GM11168 (cell line): ENCODE measurements around the gene ARR3.
"Not testable (repeated sequence)": the region's sequence is repeated elsewhere in the genome, so short reads cannot be mapped to it uniquely, and the experiment has no call there.

Experiments used
- in situ Hi-C: fragments of 300-500 bp; cut with MboI; formaldehyde crosslinking; loops from one replicate; pipeline ENCODE4 v1.12.0; 2022; ENCODE audit warnings: low sequenced_read_pairs; ENCODE audit not compliant: unreplicated experiment

ARR3 gene

DNA sequence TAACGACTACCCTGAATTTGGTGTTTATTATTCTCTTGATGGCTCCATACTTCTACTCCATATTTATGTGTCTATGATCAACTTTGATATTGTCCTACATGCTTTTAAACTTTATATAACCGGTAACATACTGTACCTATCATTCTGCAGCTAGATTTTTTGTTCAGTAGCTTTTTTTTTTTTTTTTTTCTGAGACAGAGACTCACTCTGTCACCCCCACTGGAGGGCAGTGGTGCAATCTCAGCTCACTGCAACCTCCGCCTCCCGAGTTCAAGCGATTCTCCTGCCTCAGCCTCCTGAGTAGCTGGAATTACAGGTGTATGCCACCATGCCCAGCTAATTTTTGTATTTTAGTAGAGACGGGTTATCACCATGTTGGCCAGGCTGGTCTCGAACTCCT is 5.9 kb downstream of the ARR3 start:
- in situ Hi-C loops, result not testable (repeated sequence)

GRCh38 chrX:70279081-70279480 is 10.9 kb downstream of the ARR3 start:
- in situ Hi-C loops, result no loop called here

GRCh38 chrX:70280573-70280972 is 12.4 kb downstream of the ARR3 start:
- in situ Hi-C loops, result no loop called here

GRCh38 chrX:70281951-70282350 is 13.8 kb downstream of the ARR3 start, which contains the start of gene RAB41:
TSS of gene RAB41 (plus strand) at chrX:70282172. CDS start at chrX:70282218, 46 bp downstream.
- in situ Hi-C loops, result no loop called here

DNA sequence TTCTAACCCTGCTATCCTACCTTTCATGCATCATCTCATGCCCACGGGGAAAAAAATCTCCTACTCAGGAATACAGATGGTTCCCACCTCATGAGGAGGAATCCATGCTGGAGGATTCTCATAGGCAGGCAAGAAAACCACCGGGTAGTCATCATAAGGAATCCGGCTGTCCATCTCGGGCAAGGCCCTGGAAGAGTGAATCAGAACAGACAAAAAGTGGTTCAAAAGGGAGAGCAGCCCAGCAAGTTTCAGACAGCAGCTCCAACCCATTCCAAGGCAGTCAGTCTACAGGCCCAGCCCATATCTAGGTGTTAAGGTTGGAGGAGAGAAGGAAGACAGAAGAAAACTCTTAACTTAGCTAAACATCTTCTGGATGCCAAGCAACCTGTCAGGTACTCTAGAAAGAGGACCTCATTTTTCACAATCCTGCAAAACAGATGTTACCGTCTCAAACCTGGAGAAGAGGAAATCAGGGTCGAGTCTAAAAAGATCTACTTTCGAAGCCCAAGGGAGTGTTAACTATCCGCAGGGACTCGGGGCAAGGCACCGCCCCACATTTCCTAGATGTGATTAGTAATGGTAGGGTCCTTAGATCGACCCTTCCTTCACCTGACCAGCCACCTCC is 21.1 kb downstream of the ARR3 start:
- in situ Hi-C loops, result no loop called here

GRCh38 chrX:70289793-70290770 is 21.9 kb downstream of the ARR3 start, which contains the start of the genes KIF4A and PDZD11:
TSS of gene KIF4A (plus strand) at chrX:70290104. CDS start at chrX:70290459, 355 bp downstream.
TSS of gene PDZD11 (minus strand) at chrX:70289927. CDS start at chrX:70289341, 586 bp downstream.
- in situ Hi-C loops, result no loop called here

GRCh38 chrX:70292788-70293187 is 24.7 kb downstream of the ARR3 start:
- in situ Hi-C loops, result no loop called here

GRCh38 chrX:70293621-70294020 is 25.5 kb downstream of the ARR3 start:
- in situ Hi-C loops, result no loop called here

DNA sequence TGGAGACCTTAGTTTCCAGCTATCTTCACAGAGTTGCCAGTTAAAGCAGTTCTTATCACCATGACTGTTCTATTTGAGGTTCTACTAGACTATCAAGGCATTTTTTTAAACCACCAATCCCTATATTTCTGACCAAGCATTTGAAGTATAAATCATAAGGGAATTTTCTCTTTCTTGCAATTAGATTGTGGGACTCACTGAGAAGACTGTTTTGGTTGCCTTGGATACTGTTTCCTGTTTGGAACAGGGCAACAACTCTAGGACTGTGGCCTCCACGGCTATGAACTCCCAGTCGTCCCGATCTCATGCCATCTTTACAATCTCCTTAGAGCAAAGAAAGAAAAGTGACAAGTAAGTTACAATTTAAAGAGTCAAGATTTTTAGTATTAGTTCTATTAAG is 33.6 kb downstream of the ARR3 start:
- in situ Hi-C loops, result no loop called here

DNA sequence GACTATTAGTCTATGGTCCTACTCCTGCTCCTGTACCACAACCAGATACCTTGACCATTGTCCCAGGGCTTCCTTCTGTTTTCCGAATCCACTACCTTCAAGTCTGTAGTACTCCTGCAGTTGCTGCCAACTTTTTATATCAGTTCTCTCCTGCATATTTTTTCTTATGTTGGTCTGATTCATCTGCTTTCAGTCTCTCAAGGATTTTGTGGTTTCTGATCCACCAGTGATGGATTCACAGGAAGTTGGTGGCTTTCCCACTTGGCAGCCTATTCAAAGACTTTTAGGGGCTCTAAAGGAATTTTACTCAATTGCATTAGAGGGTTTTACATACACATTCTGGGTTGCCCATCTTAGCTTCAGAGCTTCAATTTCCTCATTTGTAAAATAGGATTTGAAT is 45.4 kb downstream of the ARR3 start:
- in situ Hi-C loops, result no loop called here

- in situ Hi-C loops, result no loop called here
These were observed 54.6 kb downstream of the ARR3 start for GRCh38 chrX:70322784-70323183.

DNA sequence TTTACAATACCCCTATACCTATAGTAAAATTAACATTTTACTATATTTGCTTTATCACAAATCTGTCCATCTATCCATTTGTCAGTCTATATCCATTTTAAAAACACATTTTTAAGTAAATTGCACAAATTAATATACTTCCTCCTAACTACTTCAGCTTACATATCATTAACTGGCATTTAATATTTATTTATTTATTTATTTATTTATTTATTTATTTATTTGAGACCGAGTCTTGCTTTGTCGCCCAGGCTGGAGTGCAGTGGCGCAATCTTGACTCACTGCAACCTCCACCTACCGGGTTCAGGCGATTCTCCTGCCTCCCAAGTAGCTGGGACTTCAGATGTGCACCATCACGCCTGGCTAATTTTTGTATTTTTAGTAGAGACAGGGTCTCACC is 55.5 kb downstream of the ARR3 start:
- in situ Hi-C loops, result not testable (repeated sequence)

DNA sequence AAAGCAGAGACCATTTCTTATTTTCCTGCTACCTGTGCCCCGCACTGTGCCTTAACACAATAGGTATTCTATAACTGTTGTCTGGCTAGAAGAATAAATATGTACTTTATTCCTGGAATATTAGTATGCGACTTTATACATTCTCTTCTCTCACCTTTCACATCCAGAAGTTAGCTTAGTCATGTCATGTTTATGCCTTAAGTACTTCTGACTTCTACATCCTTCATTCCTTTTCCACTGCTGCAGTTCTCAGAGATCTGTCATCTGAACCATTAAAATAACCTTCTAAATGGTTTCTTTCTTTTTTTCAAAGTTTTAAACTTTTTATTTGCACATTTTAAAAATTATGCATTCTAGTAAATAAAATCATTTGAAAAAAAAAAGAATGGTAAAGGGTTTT is 56.2 kb downstream of the ARR3 start:
- in situ Hi-C loops, result no loop called here

DNA sequence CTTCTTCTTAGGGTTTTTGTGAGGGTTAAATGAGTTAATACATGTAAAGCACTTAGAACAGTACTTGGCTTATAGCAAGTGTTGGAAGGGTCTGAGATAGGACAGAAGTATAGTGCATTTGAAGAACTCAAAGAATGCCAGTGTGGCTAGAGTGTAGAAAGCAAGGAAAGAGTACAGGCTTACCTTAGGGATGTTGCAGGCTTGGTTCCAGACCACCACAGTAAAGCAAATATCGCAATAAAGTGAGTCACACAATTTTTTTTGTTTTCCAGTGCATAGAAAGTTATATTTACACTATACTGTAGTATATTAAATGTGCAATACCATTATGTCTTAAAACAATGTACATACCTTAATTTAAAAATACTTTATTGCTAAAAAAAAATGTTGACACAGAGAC is 63.0 kb downstream of the ARR3 start:
- in situ Hi-C loops, result no loop called here
